Ascending aorta (tissue), 2 donors: ENCODE data around the gene QSER1. TPM values are rescaled to one million over a fixed set of nuclear protein-coding genes. Genes with fewer than 3 reads are reported as not detected.

Source experiments
- DNase-seq, 2 donors: peaks; one replicate each; pipeline ENCODE4 v3.0.0-alpha.2; 2019; ENCODE audit warnings: low spot score in 2 of 2
- H3K27ac ChIP-seq, 2 donors: fragments of 200-600 bp; sonication (generic); one replicate each; pipeline ENCODE4 v1.5.1; 2016 to 2017; ENCODE audit warnings: mild to moderate bottlenecking in 1 of 2
- H3K27me3 ChIP-seq: fragments of 200-600 bp; sonication (generic); one replicate; pipeline ENCODE4 v1.5.1; 2017
- H3K36me3 ChIP-seq, 2 donors: fragments of 200-600 bp; sonication (generic); one replicate each; pipeline ENCODE4 v1.5.1; 2016
- H3K4me1 ChIP-seq, 2 donors: fragments of 200-600 bp; sonication (generic); one replicate each; pipeline ENCODE4 v1.5.1; 2016 to 2017; ENCODE audit warnings: mild to moderate bottlenecking in 1 of 2
- H3K4me3 ChIP-seq, 2 donors: fragments of 200-600 bp; sonication (generic); one replicate each; pipeline ENCODE4 v1.5.1; 2016 to 2017; ENCODE audit warnings: mild to moderate bottlenecking in 1 of 2
- H3K9me3 ChIP-seq, 2 donors: fragments of 200-600 bp; sonication (generic); one replicate each; pipeline ENCODE4 v1.5.1; 2016
- intact Hi-C: fragments of 100-400 bp; cut with DNase I; formaldehyde crosslinking; loops from one replicate; pipeline ENCODE4 v1.15.1; 2023
- total RNA-seq: library from RNA; depleted of rRNA; stranded (reverse); fragments of >200 nt; gene quantifications from one replicate; pipeline ENCODE4 v1.1.0, GENCODE V29; 2016
- TF ChIP-seq, protein P1 (sequence below), 3 experiments: fragments of 200-600 bp in 2 of 3; fragments of 450-650 bp in 1 of 3; sonication (generic) in 2 of 3; IDR thresholded peaks; one replicate each; pipeline ENCODE4 v1.5.1; 2016 to 2019; ENCODE audit warnings: antibody characterized with exemption in 3 of 3, mild to moderate bottlenecking in 1 of 3, moderate library complexity in 1 of 3

The QSER1 gene
- total RNA-seq, 1 donor from 2014 or later = 8.2 TPM

- Histone ChIP-seq H3K4me3 (no peak overlapping the region), H3K27me3 (no peaks in the 10 kb centered on the region), H3K27ac (no peak overlapping the region), H3K36me3 (no peaks in the 10 kb centered on the region), H3K9me3 (no peaks in the 10 kb centered on the region), H3K4me1 (no peaks in the 10 kb centered on the region)
- DNase-seq = no peak
- TF ChIP-seq, protein P1, sequence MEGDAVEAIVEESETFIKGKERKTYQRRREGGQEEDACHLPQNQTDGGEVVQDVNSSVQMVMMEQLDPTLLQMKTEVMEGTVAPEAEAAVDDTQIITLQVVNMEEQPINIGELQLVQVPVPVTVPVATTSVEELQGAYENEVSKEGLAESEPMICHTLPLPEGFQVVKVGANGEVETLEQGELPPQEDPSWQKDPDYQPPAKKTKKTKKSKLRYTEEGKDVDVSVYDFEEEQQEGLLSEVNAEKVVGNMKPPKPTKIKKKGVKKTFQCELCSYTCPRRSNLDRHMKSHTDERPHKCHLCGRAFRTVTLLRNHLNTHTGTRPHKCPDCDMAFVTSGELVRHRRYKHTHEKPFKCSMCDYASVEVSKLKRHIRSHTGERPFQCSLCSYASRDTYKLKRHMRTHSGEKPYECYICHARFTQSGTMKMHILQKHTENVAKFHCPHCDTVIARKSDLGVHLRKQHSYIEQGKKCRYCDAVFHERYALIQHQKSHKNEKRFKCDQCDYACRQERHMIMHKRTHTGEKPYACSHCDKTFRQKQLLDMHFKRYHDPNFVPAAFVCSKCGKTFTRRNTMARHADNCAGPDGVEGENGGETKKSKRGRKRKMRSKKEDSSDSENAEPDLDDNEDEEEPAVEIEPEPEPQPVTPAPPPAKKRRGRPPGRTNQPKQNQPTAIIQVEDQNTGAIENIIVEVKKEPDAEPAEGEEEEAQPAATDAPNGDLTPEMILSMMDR (IDR thresholded peaks at IDR 0.05) = no peak
- intact Hi-C loops = no loop called here
These were observed 16.0 kb downstream of the QSER1 start for GRCh38 chr11:32908619-32909018.

- Histone ChIP-seq H3K4me1 (no peaks in the 10 kb centered on the region), H3K36me3 (no peaks in the 10 kb centered on the region), H3K27me3 (no peaks in the 10 kb centered on the region), H3K9me3 (no peaks in the 10 kb centered on the region), H3K27ac (no peak overlapping the region), H3K4me3 (no peak overlapping the region)
- TF ChIP-seq, protein P1 (IDR thresholded peaks at IDR 0.05) = no peak
- DNase-seq = no peak
- intact Hi-C loops = no loop called here
These were observed 18.8 kb downstream of the QSER1 start for GRCh38 chr11:32911413-32911812.

- TF ChIP-seq, protein P1 (IDR thresholded peaks at IDR 0.05) = no peak
These were observed 20.8 kb downstream of the QSER1 start for GRCh38 chr11:32913445-32913844.

DNA sequence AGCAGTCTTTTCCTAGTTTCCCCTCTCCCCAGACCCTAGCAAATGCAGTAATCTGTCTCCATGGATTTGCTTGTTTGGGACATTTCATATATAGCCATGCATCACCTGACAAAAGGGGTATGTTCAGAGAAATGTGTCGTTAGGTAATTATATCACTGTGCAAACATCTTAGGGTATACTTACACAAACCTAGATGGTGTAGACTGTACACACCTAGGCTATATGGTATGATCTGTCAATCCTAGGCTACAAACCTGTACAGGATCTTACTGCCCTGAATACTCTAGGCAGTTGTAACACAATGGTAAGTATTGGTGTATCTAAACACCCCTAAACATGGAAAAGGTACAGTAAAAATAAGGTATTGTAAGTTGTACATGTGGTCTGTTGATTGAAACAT, 23.8 kb downstream of the QSER1 start:
- H3K27ac ChIP-seq = no peak overlapping the region
- no peaks in the 10 kb centered on the region for H3K9me3 ChIP-seq
- H3K36me3 ChIP-seq = peaks cover 0 to 2% of the 10 kb centered on the region in 2 donors
- H3K4me1 ChIP-seq = no peaks in the 10 kb centered on the region
- intact Hi-C loops = no loop called here
- TF ChIP-seq, protein P1 (IDR thresholded peaks at IDR 0.05) = no peak
- H3K27me3 ChIP-seq = no peaks in the 10 kb centered on the region
- no peak overlapping the region for H3K4me3 ChIP-seq
- no peak for DNase-seq

More at GRCh38 chr11:32913445-32913844, 20.8 kb downstream of the QSER1 start:
- Histone ChIP-seq H3K4me3 (no peak overlapping the region), H3K27me3 (no peaks in the 10 kb centered on the region), H3K27ac (no peak overlapping the region), H3K4me1 (no peaks in the 10 kb centered on the region), H3K36me3 (no peaks in the 10 kb centered on the region), H3K9me3 (no peaks in the 10 kb centered on the region)
- intact Hi-C loops = no loop called here
- DNase-seq = no peak

GRCh38 chr11:32916994-32917393, 24.4 kb downstream of the QSER1 start:
- no peaks in the 10 kb centered on the region for H3K27me3 ChIP-seq
- H3K4me1 ChIP-seq = no peaks in the 10 kb centered on the region
- no peaks in the 10 kb centered on the region for H3K9me3 ChIP-seq
- H3K36me3 ChIP-seq = peaks cover 0 to 2% of the 10 kb centered on the region in 2 donors
- DNase-seq = no peak
- intact Hi-C loops = no loop called here
- no peak overlapping the region for H3K4me3 ChIP-seq
- no peak overlapping the region for H3K27ac ChIP-seq
- TF ChIP-seq, protein P1 (IDR thresholded peaks at IDR 0.05) = no peak

GRCh38 chr11:32918427-32918826, 25.8 kb downstream of the QSER1 start:
- no peak for DNase-seq
- Histone ChIP-seq H3K4me3 (no peak overlapping the region), H3K4me1 (no peaks in the 10 kb centered on the region), H3K27ac (no peak overlapping the region), H3K27me3 (no peaks in the 10 kb centered on the region), H3K9me3 (no peaks in the 10 kb centered on the region), H3K36me3 (peaks cover 0 to 2% of the 10 kb centered on the region in 2 donors)
- intact Hi-C loops = no loop called here
- TF ChIP-seq, protein P1 (IDR thresholded peaks at IDR 0.05) = no peak
